Measurements from ENCODE around the gene KISS1.

KISS1 gene

GRCh38 chr1:204212715-204213114 is 16.4 kb upstream of the KISS1 start:
- Histone ChIP-seq H3K36me3 (ENCODE audit: control insufficient read depth in 2 of 2, insufficient read depth in 1 of 2, low read length in 2 of 2) (no peaks in the 10 kb centered on the region), H3K27ac (ENCODE audit: extremely low read depth, low read depth, low read length) (no peak overlapping the region), H3K9me3 (ENCODE audit: control insufficient read depth, insufficient read depth, low read depth, low read length) (no peaks in the 10 kb centered on the region), H3K4me1 (ENCODE audit: control insufficient read depth, insufficient read depth, low read length) (no peaks in the 10 kb centered on the region), H3K4me3 (ENCODE audit: low read depth, low read length) (no peak overlapping the region)
- POLR2A ChIA-PET = no interaction called here
- TF ChIP-seq ZNF623 (tag by site-specific recombination; IDR thresholded peaks at IDR 0.05) (peak; percentile 91), ZNF701 (tag by site-specific recombination; IDR thresholded peaks at IDR 0.05) (no peak)
- CTCF ChIA-PET = interaction anchor here (4.1 to 4.5 kb wide), 2 partner anchors 50 to 149 kb away, joined by 37 to 49 read pairs; partner anchors contain the start of gene PLEKHA6

- CTCF ChIA-PET = interaction anchor here (0.6 to 2.3 kb wide), 6 partner anchors 47 to 292 kb away, joined by 3 to 14 read pairs (median 3); no protein-coding TSS in a partner anchor
- POLR2A ChIA-PET = interaction anchor here (0.6 kb wide), 1 partner anchor 968 kb away, joined by 6 read pairs; no protein-coding TSS in a partner anchor
- no peaks in the 10 kb centered on the region for H3K9me3 ChIP-seq (ENCODE audit: control insufficient read depth, insufficient read depth, low read depth, low read length)
- no peak for TF ChIP-seq ZNF184 (tag by site-specific recombination; IDR thresholded peaks at IDR 0.05)
- no peak for TF ChIP-seq PRDM4 (tag by site-specific recombination; IDR thresholded peaks at IDR 0.05)
- H3K27ac ChIP-seq (ENCODE audit: extremely low read depth, low read depth, low read length) = no peak overlapping the region
- H3K4me3 ChIP-seq (ENCODE audit: low read depth, low read length) = no peak overlapping the region
- H3K4me1 ChIP-seq (ENCODE audit: control insufficient read depth, insufficient read depth, low read length) = no peaks in the 10 kb centered on the region
- no peaks in the 10 kb centered on the region for H3K36me3 ChIP-seq (ENCODE audit: control insufficient read depth in 2 of 2, insufficient read depth in 1 of 2, low read length in 2 of 2)
These were observed 14.8 kb upstream of the KISS1 start for GRCh38 chr1:204211046-204211445.

- no peaks in the 10 kb centered on the region for H3K36me3 ChIP-seq (ENCODE audit: control insufficient read depth in 2 of 2, insufficient read depth in 1 of 2, low read length in 2 of 2)
- H3K4me3 ChIP-seq (ENCODE audit: low read depth, low read length) = no peak overlapping the region
- H3K9me3 ChIP-seq (ENCODE audit: control insufficient read depth, insufficient read depth, low read depth, low read length) = no peaks in the 10 kb centered on the region
- H3K4me1 ChIP-seq (ENCODE audit: control insufficient read depth, insufficient read depth, low read length) = no peaks in the 10 kb centered on the region
- POLR2A ChIA-PET = no interaction called here
- CTCF ChIA-PET = interaction anchor here (0.5 to 3.2 kb wide), 61 partner anchors 8 to 1991 kb away, joined by 3 to 89 read pairs (median 5); partner anchors contain the start of genes GOLT1A, KISS1, PLEKHA6 and REN
- no peak overlapping the region for H3K27ac ChIP-seq (ENCODE audit: extremely low read depth, low read depth, low read length)
- 0 out of 2 replicates have a peak, but pooled peaks have one; percentile 16 for TF ChIP-seq ZNF121 (tag by site-specific recombination; IDR thresholded peaks at IDR 0.05)
- TF ChIP-seq ZBTB1 (tag by site-specific recombination; IDR thresholded peaks at IDR 0.05) = no peak
- TF ChIP-seq ZNF19 (tag by site-specific recombination; IDR thresholded peaks at IDR 0.05; ENCODE audit: low read depth) = no peak
- 0 out of 2 replicates have a peak, but pooled peaks have one; percentile 42 for TF ChIP-seq ZNF660 (tag by site-specific recombination; IDR thresholded peaks at IDR 0.05)
- TF ChIP-seq ZNF600 (tag by site-specific recombination; IDR thresholded peaks at IDR 0.05) = peak; percentile 58; the same call in 1 of the 2 replicates
- no peak for TF ChIP-seq ZSCAN18 (tag by site-specific recombination; IDR thresholded peaks at IDR 0.05)
- peak; percentile 54 for TF ChIP-seq EGR2 (tag by site-specific recombination; IDR thresholded peaks at IDR 0.05; ENCODE audit: low read depth)
- peak; percentile 94 for TF ChIP-seq PRDM10 (tag by site-specific recombination; IDR thresholded peaks at IDR 0.05)
- TF ChIP-seq ZNF423 (tag by site-specific recombination; IDR thresholded peaks at IDR 0.05) = no peak
- TF ChIP-seq CTCF (tag by site-specific recombination; IDR thresholded peaks at IDR 0.05) = peak; percentile 85
- TF ChIP-seq SCRT1 (tag by site-specific recombination; IDR thresholded peaks at IDR 0.05; ENCODE audit: borderline replicate concordance) = peak; percentile 67
- TF ChIP-seq SCRT2 (tag by site-specific recombination; IDR thresholded peaks at IDR 0.05) = 0 out of 2 replicates have a peak, but pooled peaks have one; percentile 55
- no peak for TF ChIP-seq HIC1 (tag by site-specific recombination; IDR thresholded peaks at IDR 0.05)
- 0 out of 2 replicates have a peak, but pooled peaks have one; percentile 10 for TF ChIP-seq ZBTB17 (tag by site-specific recombination; IDR thresholded peaks at IDR 0.05)
- peak; percentile 50; the same call in 1 of the 2 replicates for TF ChIP-seq ZEB2 (tag by site-specific recombination; IDR thresholded peaks at IDR 0.05)
These were observed 10.9 kb upstream of the KISS1 start for GRCh38 chr1:204207136-204207616.
